ENCODE measurements around the gene EFCAB11.

EFCAB11 gene

GRCh38 chr14:89826596-89826995 is 127.9 kb downstream of the EFCAB11 start:
- no peak for DNase-seq (ENCODE audit: low read depth in 1 of 2, low spot score in 1 of 2)

GRCh38 chr14:89823743-89824142 is 130.8 kb downstream of the EFCAB11 start:
- DNase-seq (ENCODE audit: low read depth in 1 of 2, low spot score in 1 of 2) = no peak

- DNase-seq (ENCODE audit: low read depth in 1 of 2, low spot score in 1 of 2) = no peak
Measured at GRCh38 chr14:89814126-89814525, 140.4 kb downstream of the EFCAB11 start.

- DNase-seq (ENCODE audit: low read depth in 1 of 2, low spot score in 1 of 2) = no peak
Measured at GRCh38 chr14:89813617-89814031, 140.9 kb downstream of the EFCAB11 start.

- DNase-seq (ENCODE audit: low read depth in 1 of 2, low spot score in 1 of 2) = no peak
Measured at GRCh38 chr14:89811954-89812575, 142.5 kb downstream of the EFCAB11 start.

- no peak for DNase-seq (ENCODE audit: low read depth in 1 of 2, low spot score in 1 of 2)
Measured at GRCh38 chr14:89810101-89810500, 144.4 kb downstream of the EFCAB11 start.

GRCh38 chr14:89807892-89808291 is 146.6 kb downstream of the EFCAB11 start:
- DNase-seq (ENCODE audit: low read depth in 1 of 2, low spot score in 1 of 2) = no peak

GRCh38 chr14:89807151-89807550 is 147.4 kb downstream of the EFCAB11 start:
- no peak for DNase-seq (ENCODE audit: low read depth in 1 of 2, low spot score in 1 of 2)

GRCh38 chr14:89806451-89806850 is 148.1 kb downstream of the EFCAB11 start:
- no peak for DNase-seq (ENCODE audit: low read depth in 1 of 2, low spot score in 1 of 2)

GRCh38 chr14:89805501-89805900 is 149.0 kb downstream of the EFCAB11 start:
- no peak for DNase-seq (ENCODE audit: low read depth in 1 of 2, low spot score in 1 of 2)

GRCh38 chr14:89803542-89803941 is 151.0 kb downstream of the EFCAB11 start:
- DNase-seq (ENCODE audit: low read depth in 1 of 2, low spot score in 1 of 2) = no peak

- no peak for DNase-seq (ENCODE audit: low read depth in 1 of 2, low spot score in 1 of 2)
Measured at GRCh38 chr14:89801136-89801535, 153.4 kb downstream of the EFCAB11 start.

- DNase-seq (ENCODE audit: low read depth in 1 of 2, low spot score in 1 of 2) = no peak
Measured at GRCh38 chr14:89798212-89798773, 156.2 kb downstream of the EFCAB11 start.

GRCh38 chr14:89797148-89797547 is 157.4 kb downstream of the EFCAB11 start:
- no peak for DNase-seq (ENCODE audit: low read depth in 1 of 2, low spot score in 1 of 2)

GRCh38 chr14:89794096-89794495 is 160.4 kb downstream of the EFCAB11 start:
- DNase-seq (ENCODE audit: low read depth in 1 of 2, low spot score in 1 of 2) = no peak

GRCh38 chr14:89793367-89793716 is 161.2 kb downstream of the EFCAB11 start:
- DNase-seq (ENCODE audit: low read depth in 1 of 2, low spot score in 1 of 2) = no peak

- no peak for DNase-seq (ENCODE audit: low read depth in 1 of 2, low spot score in 1 of 2)
Measured at GRCh38 chr14:89792489-89793366, 161.8 kb downstream of the EFCAB11 start.

GRCh38 chr14:89787525-89787924 is 167.0 kb downstream of the EFCAB11 start:
- no peak for DNase-seq (ENCODE audit: low read depth in 1 of 2, low spot score in 1 of 2)

GRCh38 chr14:89781046-89781445 is 173.5 kb downstream of the EFCAB11 start:
- DNase-seq (ENCODE audit: low read depth in 1 of 2, low spot score in 1 of 2) = no peak

GRCh38 chr14:89779707-89780106 is 174.8 kb downstream of the EFCAB11 start:
- DNase-seq (ENCODE audit: low read depth in 1 of 2, low spot score in 1 of 2) = no peak

- no peak for DNase-seq (ENCODE audit: low read depth in 1 of 2, low spot score in 1 of 2)
Measured at GRCh38 chr14:89775946-89776345, 178.6 kb downstream of the EFCAB11 start.

GRCh38 chr14:89775151-89775550 is 179.4 kb downstream of the EFCAB11 start:
- no peak for DNase-seq (ENCODE audit: low read depth in 1 of 2, low spot score in 1 of 2)
